Retina (tissue), 1 donor: ENCODE measurements around the gene SYT1.
"Not testable (repeated sequence)": the region's sequence is repeated elsewhere in the genome, so short reads cannot be mapped to it uniquely, and the experiment has no call there.

Source experiments
- DNase-seq: peaks from one replicate; pipeline ENCODE4 v3.0.0-alpha.2; 2016

Gene SYT1

DNA sequence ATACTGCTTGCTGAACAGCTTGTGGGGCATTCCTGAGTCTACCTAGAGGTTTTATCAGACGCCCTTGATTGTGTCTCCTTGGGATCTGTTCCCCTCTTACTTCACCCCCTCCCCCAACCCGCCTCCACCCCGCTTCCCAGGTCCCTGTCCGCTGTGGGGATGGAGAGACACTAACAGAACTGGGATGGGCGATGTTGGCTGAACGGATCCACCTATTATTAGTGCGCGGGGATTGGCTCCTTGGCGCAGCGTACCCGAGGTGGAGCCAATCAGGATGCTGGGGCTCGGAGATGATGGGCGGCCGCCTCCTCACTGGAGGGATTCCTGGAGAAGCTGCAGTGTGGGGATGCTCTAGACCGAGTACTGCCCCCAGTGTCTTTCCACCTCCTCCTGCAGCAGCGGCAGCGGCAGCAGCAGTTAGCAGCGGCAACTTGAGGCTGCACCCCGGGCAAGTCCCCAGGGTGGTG is at the start of gene SYT1:
TSS of gene SYT1 (plus strand) at position 372 of the 467 bp plus-strand sequence.
- DNase-seq = peak; percentile 92

DNA sequence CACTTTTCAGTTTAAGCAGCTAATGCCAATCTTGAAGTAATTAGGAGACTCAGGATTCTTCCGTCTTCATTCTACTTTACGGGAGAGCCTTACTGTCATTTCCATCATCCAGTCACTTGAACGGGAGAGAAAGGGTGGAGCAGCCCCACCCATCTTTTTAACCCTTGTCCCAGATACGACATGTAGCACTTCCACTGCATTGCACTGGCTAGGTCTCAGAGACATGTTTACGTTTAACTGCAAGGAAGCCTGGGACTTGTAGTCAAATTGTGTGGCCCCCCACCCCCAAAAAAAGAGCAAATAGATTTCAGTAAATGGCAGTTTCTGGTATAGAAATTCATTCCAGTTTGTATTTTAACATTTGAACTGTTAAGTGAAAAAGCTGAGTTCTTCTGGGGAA is 46.1 kb upstream of the SYT1 start:
- peak; percentile 10 for DNase-seq

DNA sequence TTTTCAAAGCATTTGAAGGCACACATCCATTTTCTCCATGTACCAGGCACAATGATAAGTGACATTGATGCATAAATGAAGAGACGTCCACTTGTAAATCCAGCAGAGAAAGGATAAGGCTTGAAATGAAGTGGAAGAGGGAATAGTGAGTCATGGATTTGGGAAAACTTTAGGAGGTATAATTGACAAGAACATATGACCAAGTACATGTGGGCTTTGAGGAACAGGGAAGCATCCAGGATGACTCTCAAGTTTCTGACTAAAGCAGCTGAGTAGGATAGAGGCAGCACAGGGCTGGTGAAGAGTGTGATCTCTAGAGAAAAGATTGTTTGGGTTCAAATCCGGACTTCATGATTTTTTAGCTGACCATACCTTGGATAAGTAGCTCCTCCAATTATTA is 43.6 kb upstream of the SYT1 start:
- no peak for DNase-seq

DNA sequence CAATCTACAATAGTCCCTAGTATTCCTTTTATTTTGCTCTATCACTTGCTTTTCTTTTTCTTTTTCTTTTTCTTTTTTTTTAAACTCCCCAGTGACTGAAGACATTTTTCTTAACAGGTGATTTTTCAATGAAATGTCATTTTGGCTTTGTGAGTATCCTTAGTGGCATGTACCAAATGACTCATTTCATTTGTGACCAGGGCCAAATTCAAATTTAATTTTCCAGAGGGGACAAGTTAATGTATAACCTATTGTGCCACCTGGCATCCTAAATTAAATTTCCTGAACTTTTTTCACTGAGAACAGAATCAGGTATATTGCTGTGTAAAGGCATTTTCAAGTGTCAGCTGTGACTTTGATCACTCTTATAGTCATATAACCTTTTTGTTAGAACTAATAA is 39.7 kb upstream of the SYT1 start:
- DNase-seq = no peak

DNA sequence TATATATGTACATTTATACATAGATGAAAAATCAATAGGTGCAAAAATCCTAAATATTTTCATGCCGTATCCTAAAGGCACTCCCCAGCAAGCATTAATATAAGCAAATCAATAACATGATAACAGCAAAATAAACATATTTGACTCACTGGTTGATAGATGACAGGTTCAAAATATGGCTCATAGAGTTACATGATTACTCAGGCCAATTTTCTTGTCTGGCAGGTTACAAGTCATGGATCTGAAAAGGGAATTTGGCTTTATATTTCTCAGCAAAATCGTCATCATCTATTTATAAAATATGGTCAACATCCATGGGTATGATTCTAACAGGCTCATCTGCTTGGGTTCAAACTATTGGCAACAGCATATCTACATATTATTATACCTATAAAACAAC is 34.9 kb upstream of the SYT1 start:
- no peak for DNase-seq

DNA sequence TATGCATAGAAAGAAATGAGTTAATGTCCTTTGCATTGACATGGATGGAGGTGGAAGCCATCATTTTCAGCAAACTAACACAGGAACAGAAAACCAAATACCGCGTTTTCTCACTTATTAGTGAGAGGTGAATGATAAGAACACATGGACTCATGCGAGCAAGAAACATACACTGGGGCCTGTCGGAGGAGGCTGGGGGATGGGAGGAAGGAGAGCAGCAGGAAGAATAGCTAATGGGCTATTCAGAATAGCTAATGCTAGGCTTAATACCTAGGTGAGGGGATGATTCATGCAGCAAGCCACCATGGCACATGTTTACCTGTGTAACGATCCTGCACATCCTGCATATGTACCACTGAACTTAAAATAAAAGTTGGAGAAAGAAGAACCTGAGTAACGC is 29.1 kb upstream of the SYT1 start:
- DNase-seq = no peak

DNA sequence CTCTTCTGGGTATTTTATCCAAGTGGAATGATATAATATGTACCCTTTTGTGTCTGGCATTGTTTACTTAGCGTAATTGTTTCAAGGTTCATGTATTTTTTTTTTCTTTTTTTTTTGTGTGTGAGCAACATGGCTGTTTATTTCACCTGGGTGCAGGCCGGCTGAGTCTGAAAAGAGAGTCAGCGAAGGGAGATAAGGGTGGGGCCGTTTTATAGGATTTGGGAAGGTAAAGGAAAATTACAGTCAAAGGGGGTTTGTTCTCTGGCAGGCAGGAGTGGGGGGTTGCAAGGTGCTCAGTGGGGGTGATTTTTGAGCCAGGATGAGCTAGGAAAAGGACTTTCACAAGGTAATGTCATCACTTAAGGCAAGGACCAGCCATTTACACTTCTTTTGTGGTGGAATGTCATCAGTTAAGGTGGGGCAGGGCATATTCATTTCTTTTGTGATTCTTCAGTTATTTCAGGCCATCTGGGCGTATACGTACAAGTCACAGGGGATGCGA is 24.0 kb upstream of the SYT1 start:
- DNase-seq = not testable (repeated sequence)

DNA sequence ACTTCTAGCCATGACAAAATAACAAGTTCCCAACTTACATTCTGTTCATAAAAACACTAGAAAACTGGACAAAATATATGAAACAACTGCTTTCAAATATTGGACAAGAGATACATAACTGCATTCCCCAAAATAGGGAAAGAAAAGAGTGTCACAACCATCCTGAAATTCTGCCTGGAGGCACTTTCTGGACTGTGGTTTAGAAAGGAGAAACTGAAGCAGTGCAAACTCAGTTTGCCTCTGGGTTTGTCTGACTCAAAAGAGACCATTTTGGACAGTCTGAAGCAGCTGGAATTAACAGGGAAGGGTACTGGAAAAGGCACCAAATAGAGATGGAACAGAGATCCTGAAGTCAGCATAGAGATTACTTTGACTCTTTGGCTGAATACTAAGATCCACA is 11.3 kb upstream of the SYT1 start:
- DNase-seq = no peak

DNA sequence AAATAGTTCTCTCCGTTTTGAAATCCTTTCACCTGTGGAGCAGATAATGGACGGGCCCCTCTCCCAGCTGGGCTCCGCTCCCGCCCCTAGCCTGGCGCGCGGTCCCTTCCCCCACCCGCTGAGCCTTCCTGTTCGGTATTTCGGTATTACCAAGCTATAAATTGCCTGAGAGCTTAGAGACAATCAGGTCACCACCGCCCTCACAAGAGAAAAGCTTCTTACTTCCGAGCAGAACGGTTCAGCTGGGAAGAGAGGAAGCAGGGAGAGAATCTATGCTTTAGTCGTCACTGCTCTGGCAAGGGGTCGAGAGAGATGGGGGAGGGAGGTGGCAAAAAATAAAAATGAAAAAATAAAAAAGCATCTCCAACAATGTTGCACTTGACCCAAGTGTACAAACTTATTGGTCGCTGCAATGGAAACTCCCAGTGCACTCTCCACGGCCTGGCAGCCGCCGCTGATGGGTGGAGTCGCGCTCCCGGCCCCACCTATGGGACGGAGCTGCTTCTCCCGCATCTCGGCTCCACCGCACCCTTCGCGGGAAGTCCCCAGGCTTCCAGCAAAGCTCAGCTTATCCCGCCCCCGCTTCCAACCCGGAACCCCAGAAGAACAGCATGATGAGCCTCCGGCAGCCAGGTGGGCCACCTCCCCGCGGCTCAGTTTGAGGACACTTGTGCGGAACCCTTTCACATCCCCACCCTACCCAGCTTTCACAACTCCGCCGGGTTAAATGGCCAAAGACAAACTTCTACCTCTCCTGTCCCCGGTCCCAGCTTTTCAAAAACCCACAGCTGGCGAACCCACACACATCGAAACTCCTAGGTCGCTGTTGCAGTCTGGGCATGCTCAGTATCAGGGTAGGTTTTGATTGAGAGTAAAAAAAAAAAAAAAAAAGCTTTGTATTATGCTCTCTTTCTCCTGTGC is 832 bp upstream of the SYT1 start:
- DNase-seq = peak; percentile 87

DNA sequence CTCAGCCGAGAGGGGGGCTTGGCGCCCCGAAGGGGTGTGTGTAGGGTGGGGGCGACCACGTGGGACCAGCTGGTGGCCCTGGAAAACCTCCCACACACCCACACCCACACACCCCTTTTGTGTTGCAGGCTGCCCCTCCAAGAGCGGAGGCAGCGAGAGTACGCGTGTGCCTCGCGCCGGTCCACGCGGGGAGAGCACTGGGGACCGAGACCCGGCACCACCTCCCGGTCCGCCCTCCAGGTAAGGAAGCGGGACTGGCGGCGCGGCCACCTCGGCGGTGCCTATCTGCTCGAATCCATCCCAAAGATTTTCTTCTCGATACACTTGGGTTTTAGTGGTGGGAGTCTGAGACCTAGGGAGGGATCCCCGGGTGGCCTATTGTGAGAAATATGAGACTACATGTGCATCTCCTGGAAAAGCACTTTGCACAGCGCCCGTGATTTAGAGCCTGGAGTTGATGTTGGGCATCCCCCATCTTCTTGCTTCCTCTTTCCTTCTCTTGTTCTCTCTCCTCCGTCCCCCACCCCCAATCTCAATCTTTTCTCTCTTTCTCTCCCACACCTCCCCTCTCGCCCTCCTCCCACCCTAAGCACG is 393 bp downstream of the SYT1 start:
- peak; percentile 92 for DNase-seq

DNA sequence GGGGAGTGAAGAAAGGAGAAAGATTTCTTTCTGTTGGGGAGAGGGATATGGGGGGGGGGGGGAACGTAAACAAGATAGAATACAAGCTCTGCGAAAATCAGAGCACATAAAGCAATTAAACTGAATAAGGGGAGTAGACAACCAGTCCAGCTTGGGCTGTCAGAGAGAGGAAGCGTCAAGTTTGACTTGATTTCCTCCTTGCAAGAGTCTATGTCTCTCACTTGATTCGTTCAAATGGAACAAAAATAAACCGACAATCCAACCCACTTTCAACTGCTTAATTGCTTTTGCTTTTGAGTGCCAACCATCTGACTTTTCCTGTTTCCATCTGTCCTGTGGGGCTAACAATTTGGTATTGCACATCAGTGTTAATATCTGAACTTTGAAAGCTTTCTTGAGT is 942 bp downstream of the SYT1 start:
- peak; percentile 62 for DNase-seq

DNA sequence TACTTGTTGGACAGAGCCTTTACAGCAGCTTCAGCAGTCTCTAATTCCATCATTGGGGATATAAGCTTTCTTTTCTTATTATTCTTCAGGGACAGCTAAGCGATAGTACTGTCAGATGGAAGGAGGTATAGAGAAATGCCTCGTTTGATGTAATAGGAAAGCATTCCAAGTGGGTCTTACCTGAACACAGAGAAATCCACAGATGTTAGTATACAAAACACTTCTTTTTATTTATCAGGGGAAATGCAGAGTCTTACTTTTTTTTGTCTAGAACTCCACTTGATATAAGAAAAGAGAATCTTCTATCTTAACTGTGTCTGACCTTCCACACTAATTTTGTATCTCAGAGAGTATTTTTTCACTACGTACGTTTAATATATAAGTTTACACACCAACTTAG is 1.9 kb downstream of the SYT1 start:
- DNase-seq = no peak

DNA sequence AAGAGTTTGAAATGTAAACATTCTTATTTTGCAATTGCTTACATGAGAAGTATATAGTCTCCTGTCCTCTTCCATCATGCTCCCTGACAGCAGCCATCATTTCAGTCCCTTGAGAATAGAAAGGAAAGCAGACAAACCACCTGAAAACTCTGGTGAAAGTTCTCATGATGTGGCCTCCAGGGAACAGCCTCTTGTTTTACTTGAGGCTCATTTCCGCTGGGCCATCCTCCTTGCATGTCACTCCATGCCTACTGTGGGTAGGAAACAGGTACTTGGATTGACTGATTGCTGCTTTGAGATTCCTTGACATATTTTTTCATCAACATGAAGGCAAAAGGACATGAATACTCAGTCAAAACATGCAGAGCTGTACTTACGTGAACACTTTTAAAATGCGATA is 6.0 kb downstream of the SYT1 start:
- no peak for DNase-seq

DNA sequence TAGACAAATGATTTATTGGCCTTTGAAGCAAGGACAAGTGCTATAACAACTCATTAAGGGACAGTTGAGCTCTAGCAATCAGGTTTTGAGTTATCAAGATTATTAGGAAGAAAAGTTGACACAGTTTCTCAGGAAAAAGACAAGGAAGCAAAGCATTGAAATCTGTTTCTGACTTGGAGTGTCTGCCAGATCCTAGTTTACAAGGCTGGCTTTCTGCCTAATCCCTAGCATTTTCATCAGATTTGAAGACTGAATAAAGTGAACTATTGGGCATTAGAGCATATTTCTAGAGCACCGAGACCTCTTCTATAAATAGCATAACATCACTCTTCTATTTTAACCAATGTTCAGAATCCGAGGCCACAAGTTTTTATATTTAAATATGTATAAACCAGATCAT is 7.0 kb downstream of the SYT1 start:
- DNase-seq = no peak

DNA sequence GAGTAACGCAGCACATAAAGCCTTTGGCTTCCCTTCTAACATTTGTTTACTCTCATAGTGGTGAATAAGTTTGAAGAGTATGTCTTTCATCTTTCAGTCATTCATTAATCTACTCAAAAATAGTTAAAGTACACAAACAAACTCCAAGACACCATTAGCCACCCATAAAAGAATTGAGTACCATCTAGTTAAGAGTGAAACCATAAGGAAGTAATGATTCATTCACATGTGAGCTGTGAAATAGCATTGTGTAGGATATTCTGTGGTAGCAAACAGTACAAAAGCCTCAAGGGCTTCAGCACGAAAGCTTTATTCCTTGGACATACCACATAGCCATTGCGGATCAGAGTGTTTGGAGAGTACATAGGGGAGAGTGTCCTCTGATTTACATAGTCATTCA is 13.9 kb downstream of the SYT1 start:
- DNase-seq = no peak

DNA sequence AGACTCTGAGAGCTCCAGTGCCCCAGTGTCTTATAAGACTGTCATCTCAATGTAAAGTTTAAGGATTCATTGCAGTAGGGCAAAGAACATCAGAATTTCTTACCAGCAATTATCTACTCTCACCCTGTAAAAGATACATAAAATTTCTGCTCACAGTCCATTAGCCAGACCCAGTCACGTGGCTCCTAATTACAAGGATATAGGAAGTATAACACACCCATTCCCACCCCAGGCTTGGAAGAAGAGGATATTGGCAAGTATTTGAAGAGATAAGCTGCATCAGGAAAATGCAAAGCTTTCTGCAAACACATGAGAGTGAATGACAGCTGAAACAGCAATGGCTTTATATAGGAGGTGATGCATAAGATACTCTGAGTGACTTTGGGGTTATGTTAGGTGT is 14.3 kb downstream of the SYT1 start:
- no peak for DNase-seq

DNA sequence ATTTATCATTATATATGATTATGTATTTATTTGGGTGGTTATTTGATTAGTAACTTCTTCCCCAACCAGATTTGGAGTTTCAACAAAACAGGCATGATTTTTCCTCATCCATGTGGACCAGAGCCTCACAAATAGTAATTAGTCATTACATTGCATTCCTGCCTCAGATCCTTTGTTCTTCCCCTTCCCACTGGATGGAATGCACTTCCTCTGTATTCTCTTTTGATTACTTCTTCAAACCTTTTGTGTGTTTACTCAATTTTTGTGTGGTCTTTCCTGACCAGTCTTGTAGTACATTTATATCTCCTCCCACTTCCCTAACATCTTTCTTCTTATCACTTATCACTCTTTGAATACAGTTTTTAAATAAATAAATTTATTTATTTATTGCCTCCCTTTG is 15.5 kb downstream of the SYT1 start:
- DNase-seq = no peak

DNA sequence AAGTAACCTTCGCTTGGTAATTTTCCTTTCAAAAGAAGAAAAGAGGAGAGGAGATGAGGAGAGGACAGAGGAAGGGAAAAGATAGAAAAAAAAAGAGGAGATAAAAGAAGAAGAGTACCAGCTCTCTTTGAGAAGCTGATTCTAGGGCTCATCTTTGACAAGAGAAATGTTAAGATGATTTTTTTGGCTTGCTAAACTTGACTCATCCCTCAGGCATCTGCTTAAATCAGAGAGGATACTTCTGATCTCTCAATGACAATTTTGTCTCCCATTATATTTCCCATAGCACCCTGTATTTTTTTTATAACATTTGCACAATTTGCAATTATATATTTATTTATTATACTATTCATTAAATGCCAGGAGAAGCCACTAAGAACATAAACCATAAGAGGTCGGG is 17.1 kb downstream of the SYT1 start:
- no peak for DNase-seq

DNA sequence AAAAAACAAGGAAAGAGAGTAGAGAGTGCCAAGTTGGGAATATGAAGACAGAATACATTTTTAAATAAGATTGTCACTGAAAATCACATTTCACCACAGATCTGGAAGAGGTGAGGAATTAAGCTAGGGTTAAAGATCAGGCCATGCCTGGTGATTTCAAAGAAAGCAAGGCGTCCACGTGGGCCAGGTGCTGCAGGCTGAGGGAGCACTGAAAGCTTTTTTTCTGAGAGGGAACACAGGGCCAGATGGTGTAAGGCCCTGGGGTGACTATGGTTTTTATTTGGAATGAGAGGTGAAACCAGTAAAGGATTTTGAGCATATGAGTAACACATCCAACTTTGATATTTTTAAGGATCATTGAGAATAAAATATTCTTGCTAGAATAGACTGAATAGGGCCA is 20.9 kb downstream of the SYT1 start:
- no peak for DNase-seq

DNA sequence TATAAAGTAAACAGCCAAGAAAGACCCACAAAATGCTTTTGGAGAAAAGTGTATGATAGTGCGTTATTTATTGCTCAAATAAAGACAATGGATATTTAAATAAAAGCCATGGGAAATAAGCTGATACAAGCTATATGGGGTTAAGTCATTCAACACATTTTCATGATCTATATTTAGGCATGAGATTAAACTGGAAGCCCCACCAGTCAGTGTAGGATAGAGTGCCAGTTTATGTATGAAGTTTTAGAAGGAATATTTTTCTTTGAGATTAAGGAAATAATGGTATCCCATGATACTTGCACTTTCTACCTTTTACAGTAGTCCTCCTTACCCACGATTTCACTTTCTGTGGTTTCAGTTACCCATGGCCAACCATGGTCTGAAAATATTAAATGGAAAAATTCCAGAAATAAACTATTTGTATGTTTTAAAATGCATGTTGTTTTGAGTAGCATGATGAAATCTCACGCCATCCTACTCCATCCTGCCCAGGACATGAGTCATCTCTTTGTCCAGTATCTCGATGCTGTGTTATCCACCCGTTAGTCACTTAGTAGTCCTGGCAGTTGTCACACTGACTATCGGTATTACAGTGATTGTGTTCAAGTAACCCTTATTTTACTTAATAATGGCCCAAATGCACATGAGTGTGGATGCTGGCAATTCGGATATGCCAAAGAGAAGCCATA is 22.3 kb downstream of the SYT1 start:
- DNase-seq = no peak

DNA sequence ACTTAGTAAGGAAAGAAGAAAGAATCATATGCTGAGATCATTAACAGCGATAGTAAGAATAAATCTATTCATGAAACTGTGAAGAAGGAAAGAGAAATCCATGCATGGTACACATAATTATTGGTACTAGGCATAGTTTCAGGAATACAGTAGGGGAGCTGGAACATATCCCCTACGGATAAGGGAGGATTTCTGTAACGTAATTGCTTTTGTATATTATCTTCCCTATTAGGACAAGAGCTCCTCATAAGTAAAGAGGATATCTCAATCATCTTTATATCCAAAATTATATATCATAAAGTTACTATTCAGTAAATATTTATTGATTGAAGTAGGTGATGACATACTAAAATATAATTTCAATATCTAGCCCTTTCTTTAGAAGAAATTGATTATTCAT is 22.9 kb downstream of the SYT1 start:
- no peak for DNase-seq

DNA sequence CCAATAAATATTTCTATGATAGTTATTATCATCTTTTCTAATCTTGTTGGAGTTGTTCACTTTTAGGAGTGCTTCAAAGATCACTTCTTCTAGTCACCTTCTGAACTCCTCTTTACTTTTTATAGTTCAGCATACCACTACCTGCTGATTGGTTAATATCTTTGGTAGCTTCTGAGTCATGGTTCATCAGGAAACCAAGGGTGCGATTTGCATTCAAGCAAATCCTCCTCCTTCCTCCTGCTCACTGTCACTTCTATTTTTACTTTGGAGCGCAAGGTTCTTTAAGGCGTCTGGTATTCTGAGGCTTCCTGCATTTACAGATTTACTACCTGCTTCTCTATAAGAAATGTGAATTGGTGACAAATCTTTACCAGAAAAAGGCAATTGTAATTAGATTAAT is 24.0 kb downstream of the SYT1 start:
- no peak for DNase-seq

DNA sequence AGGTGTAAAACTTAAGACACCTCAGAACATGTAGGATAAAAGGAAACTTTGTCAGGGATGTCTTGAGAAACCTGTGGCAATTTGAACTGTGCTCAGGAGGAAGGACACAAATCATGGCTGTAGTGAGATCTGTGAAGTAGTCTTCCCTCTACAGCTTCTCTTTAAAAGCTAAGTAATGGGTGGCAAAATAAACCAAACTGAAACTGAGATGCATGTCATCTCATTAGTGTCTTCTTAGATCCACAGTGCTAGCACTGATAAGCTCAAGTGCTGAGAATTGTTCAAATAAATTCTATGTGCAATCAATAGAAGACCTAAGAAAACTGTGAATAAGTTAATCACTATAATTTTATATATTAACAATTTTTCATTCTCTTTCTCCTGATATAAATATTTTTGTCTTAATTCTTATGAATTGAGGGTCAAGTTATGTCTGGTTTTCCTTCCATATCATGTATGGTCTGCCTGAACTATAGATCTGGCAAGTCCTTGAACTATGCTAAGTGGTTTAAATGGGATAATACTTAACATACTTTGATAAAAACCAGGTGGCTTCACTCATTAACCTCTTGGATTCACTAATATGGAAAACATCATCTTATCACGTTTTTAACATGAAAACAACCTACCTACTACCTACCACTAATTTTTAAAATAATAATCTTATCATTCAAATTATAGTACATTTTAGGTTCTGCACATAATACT is 27.2 kb downstream of the SYT1 start:
- DNase-seq = no peak
